CD14-positive monocyte (primary cell): ENCODE measurements around the gene SNX21. TPM values are rescaled to one million over a fixed set of nuclear protein-coding genes. Genes with fewer than 3 reads are reported as not detected.

ENCODE experiments used
- DNase-seq, 3 donors: peaks; one replicate each; pipeline ENCODE4 v3.0.0-alpha.2; 2011 to 2022
- H2AFZ ChIP-seq: 2 replicates; pipeline ENCODE4 v1.6.0; 2012; ENCODE audit warnings: mild to moderate bottlenecking, low read depth, low read length, inconsistent platforms; ENCODE audit not compliant: insufficient read depth, poor library complexity, severe bottlenecking
- H3K27ac ChIP-seq, 2 donors: 1 replicate in 1 of 2; 2 replicates in 1 of 2; pipeline ENCODE4 v1.5.1; 2012 to 2013; ENCODE audit warnings: low read length in 2 of 2, control low read depth in 1 of 2, inconsistent platforms in 1 of 2, low read depth in 1 of 2, mild to moderate bottlenecking in 1 of 2
- H3K27me3 ChIP-seq, 2 donors: one replicate each; pipeline versions ENCODE4 v1.6.0 to v1.6.1; 2011 to 2013; ENCODE audit warnings: low read length in 2 of 2; ENCODE audit not compliant: control insufficient read depth in 2 of 2, insufficient read depth in 2 of 2
- H3K36me3 ChIP-seq, 2 donors: replicated peaks in 1 of 2; 1 replicate in 1 of 2; 2 replicates in 1 of 2; pipeline versions ENCODE4 v1.5.1 to v1.6.1; 2012 to 2013; ENCODE audit warnings: low read length in 2 of 2, control low read depth in 1 of 2, inconsistent platforms in 1 of 2, mild to moderate bottlenecking in 1 of 2; ENCODE audit not compliant: insufficient read depth in 2 of 2, control insufficient read depth in 1 of 2
- H3K4me1 ChIP-seq, 2 donors: 1 replicate in 1 of 2; 2 replicates in 1 of 2; pipeline versions ENCODE4 v1.5.1 to v1.6.1; 2012 to 2013; ENCODE audit warnings: low read length in 2 of 2, control low read depth in 1 of 2, inconsistent platforms in 1 of 2, mild to moderate bottlenecking in 1 of 2, moderate library complexity in 1 of 2; ENCODE audit not compliant: insufficient read depth in 2 of 2, control insufficient read depth in 1 of 2
- H3K4me2 ChIP-seq: replicated peaks from 2 replicates; pipeline ENCODE3; 2012; ENCODE audit warnings: low read length, moderate library complexity, mild to moderate bottlenecking; ENCODE audit not compliant: poor library complexity, severe bottlenecking; ENCODE audit errors: extremely low read depth
- H3K4me3 ChIP-seq, 3 experiments: fragments of 200-600 bp in 1 of 3; sonication (generic) in 1 of 3; replicated peaks in 1 of 3; 1 replicate in 2 of 3; 2 replicates in 1 of 3; pipeline ENCODE4 v1.5.1; 2011 to 2013; ENCODE audit warnings: low read length in 3 of 3, mild to moderate bottlenecking in 3 of 3, control low read depth in 2 of 3, low read depth in 2 of 3, inconsistent platforms in 1 of 3, moderate library complexity in 1 of 3
- H3K79me2 ChIP-seq: 2 replicates; pipeline ENCODE4 v1.6.0; 2012; ENCODE audit warnings: mild to moderate bottlenecking, control low read depth, inconsistent platforms, low read length, moderate library complexity; ENCODE audit not compliant: insufficient read depth
- H3K9ac ChIP-seq: 2 replicates; pipeline ENCODE4 v1.6.0; 2017; ENCODE audit warnings: low read length, mild to moderate bottlenecking; ENCODE audit not compliant: insufficient read depth, poor library complexity, severe bottlenecking
- H3K9me3 ChIP-seq, 2 donors: replicated peaks in 1 of 2; 1 replicate in 1 of 2; 2 replicates in 1 of 2; pipeline versions ENCODE4 v1.5.1 to v1.6.1; 2012 to 2013; ENCODE audit warnings: low read length in 2 of 2, control low read depth in 1 of 2; ENCODE audit not compliant: control insufficient read depth in 1 of 2, insufficient read depth in 1 of 2
- H4K20me1 ChIP-seq: 2 replicates; pipeline ENCODE4 v1.6.0; 2012; ENCODE audit warnings: mild to moderate bottlenecking, low read length, control low read depth, moderate library complexity; ENCODE audit not compliant: insufficient read depth
- H3K27ac Mint-ChIP-seq, 7 donors: one replicate each; pipeline ENCODE4 v1.8.0; 2020; ENCODE audit warnings: mild to moderate bottlenecking in 7 of 7, mixed read lengths in 7 of 7, moderate library complexity in 6 of 7, inconsistent platforms in 2 of 7
- H3K27me3 Mint-ChIP-seq, 3 donors: one replicate each; pipeline ENCODE4 v1.8.0; 2021 to 2022; ENCODE audit warnings: low read depth in 3 of 3, mild to moderate bottlenecking in 3 of 3, mixed read lengths in 3 of 3, moderate library complexity in 3 of 3, inconsistent platforms in 1 of 3
- H3K36me3 Mint-ChIP-seq, 2 donors: one replicate each; pipeline ENCODE4 v1.8.0; 2020; ENCODE audit warnings: mixed read lengths in 2 of 2, inconsistent platforms in 1 of 2, mild to moderate bottlenecking in 1 of 2
- H3K4me1 Mint-ChIP-seq: one replicate; pipeline ENCODE4 v1.8.0; 2020; ENCODE audit warnings: mild to moderate bottlenecking, mixed read lengths
- H3K4me3 Mint-ChIP-seq, 2 donors: one replicate each; pipeline ENCODE4 v1.8.0; 2020; ENCODE audit warnings: mild to moderate bottlenecking in 2 of 2, mixed read lengths in 2 of 2, moderate library complexity in 1 of 2
- H3K9me3 Mint-ChIP-seq, 7 donors: one replicate each; pipeline ENCODE4 v1.8.0; 2020 to 2022; ENCODE audit warnings: mixed read lengths in 7 of 7, mild to moderate bottlenecking in 6 of 7, moderate library complexity in 6 of 7, inconsistent platforms in 2 of 7
- WGBS: methylation state at CpG from one replicate; pipeline ENCODE4 v1.1.5; 2013; ENCODE audit warnings: missing lambda C conversion rate; ENCODE audit not compliant: insufficient coverage; 5-methylcytosine and 5-hydroxymethylcytosine counted together
- intact Hi-C, 2 donors: fragments of 100-400 bp; cut with micrococcal nuclease; formaldehyde crosslinking; loops; one replicate each; pipeline versions ENCODE4 v1.15.0 to v1.15.1; 2023
- polyA plus RNA-seq, 3 donors: library from polyadenylated mRNA; depleted of rRNA in 1 of 3; unstranded in 2 of 3; stranded (reverse) in 1 of 3; fragments of 300-500 nt in 2 of 3; fragments of >200 nt in 1 of 3; fragmentation: Illumina TruSeq in 2 of 3; gene quantifications; 1 replicate in 2 of 3; 2 replicates in 1 of 3; pipeline ENCODE4 v1.2.3, GENCODE V29; 2012 to 2021
- TF ChIP-seq, protein P1 (sequence below): fragments of 200-600 bp; IDR thresholded peaks from one replicate; pipeline ENCODE4 v1.8.0; 2022; ENCODE audit warnings: antibody characterized with exemption, mild to moderate bottlenecking

The SNX21 gene
- polyA plus RNA-seq, 3 donors: 11.2 to 16.9 (median 12.7) TPM

DNA sequence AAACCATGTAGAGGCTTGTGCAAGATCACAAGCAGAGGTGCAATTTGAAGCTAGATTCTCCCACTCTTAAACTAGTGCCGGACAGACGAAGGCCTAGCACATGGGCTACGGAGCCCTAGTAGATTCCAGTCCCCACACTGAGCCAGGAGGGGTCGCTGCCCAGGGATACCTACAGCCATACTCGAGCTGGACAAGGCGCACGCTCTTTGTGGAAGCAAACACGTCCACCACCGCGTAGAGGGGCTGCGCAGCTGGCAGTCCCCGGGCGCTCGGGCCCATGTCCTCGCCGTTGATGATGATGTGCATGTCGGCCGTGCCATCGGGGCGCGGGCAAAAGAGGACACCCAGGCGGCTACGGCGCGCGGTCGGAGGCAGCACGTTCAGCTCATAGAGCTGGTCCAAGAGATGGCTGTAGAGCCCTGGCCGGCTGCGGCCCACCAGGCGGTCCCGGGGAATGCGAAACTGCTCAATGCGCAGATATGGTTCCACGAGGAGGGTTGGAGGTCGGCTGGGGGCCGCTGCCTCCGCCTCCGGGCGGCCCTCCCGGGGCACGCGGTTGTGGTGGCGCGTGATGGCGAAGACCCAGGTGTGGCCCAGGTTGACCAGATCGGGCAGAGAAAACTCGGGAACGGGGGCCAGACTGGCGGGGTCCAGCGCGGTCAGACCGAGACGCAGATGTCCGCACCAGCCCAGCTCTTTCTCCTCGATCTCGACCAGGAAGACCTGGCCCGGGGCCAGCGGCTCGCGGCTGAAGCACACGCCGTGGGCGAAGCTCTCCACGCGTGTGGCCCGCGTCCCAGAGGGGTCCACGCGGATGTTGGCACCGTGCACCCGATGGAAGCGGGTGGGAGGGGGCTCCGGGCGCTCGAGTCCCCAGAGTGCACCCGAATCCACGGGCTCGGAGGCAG lies 56.7 kb downstream of the SNX21 start:
- H3K36me3 ChIP-seq: peaks cover 27 to 41% of the 10 kb centered on the region in 2 donors
- H3K9me3 ChIP-seq: no peaks in the 10 kb centered on the region
- TF ChIP-seq, protein P1, sequence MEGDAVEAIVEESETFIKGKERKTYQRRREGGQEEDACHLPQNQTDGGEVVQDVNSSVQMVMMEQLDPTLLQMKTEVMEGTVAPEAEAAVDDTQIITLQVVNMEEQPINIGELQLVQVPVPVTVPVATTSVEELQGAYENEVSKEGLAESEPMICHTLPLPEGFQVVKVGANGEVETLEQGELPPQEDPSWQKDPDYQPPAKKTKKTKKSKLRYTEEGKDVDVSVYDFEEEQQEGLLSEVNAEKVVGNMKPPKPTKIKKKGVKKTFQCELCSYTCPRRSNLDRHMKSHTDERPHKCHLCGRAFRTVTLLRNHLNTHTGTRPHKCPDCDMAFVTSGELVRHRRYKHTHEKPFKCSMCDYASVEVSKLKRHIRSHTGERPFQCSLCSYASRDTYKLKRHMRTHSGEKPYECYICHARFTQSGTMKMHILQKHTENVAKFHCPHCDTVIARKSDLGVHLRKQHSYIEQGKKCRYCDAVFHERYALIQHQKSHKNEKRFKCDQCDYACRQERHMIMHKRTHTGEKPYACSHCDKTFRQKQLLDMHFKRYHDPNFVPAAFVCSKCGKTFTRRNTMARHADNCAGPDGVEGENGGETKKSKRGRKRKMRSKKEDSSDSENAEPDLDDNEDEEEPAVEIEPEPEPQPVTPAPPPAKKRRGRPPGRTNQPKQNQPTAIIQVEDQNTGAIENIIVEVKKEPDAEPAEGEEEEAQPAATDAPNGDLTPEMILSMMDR: peak; percentile 75
- Mint-ChIP-seq H3K4me1 (peaks cover 35% of the 10 kb centered on the region), H3K9me3 (peaks cover 0 to 2% (median 0%) of the 10 kb centered on the region in 7 donors), H3K27ac (peak overlapping the region in 6 of 7 donors; percentile 46 to 96 (median 87)), H3K27me3 (no peaks in the 10 kb centered on the region), H3K4me3 (peak overlapping the region; percentile 91 to 93), H3K36me3 (peaks cover 34 to 44% of the 10 kb centered on the region in 2 donors)
- H3K4me2 ChIP-seq: peak overlapping the region; percentile 99
- under 1% methylated on average over 79 of the region's 79 CpGs for WGBS
- peaks cover 37 to 49% of the 10 kb centered on the region in 2 donors for H3K4me1 ChIP-seq
- no peaks in the 10 kb centered on the region for H3K27me3 ChIP-seq
- H3K27ac ChIP-seq: peak overlapping the region; percentile 59 to 87
- intact Hi-C loops: loop anchor here (2.0 to 5.0 kb wide), 2 partner anchors 33 to 44 kb away; partner anchors contain the start of genes ACOT8 (in 1 of the 2), PCIF1 (in 1 of the 2) and ZSWIM3 (in 1 of the 2)
- peak overlapping the region; percentile 78 for H3K9ac ChIP-seq
- peak overlapping the region; percentile 92 for H2AFZ ChIP-seq
- peak overlapping the region; percentile 62 to 95 (median 72) for H3K4me3 ChIP-seq
- peak; percentile 69 to 82 (median 79) for DNase-seq
- peaks cover 28% of the 10 kb centered on the region for H4K20me1 ChIP-seq
- peaks cover 46% of the 10 kb centered on the region for H3K79me2 ChIP-seq
